PFSK-1 (cell line): Measurements from ENCODE around the gene ERC2.

ENCODE experiments used
- POLR2AphosphoS5 ChIP-seq: IDR thresholded peaks from 2 replicates; pipeline ENCODE4 v1.6.1; 2012; ENCODE audit warnings: low read depth, mild to moderate bottlenecking, control low read depth, low read length, moderate library complexity
- SIN3A ChIP-seq: IDR thresholded peaks from 2 replicates; pipeline ENCODE4 v1.6.1; 2012; ENCODE audit warnings: mild to moderate bottlenecking, low read length, moderate library complexity, borderline replicate concordance; ENCODE audit not compliant: insufficient read depth
- TAF1 ChIP-seq: IDR thresholded peaks from 2 replicates; pipeline ENCODE4 v1.6.1; 2012; ENCODE audit warnings: low read length, control low read depth, borderline replicate concordance; ENCODE audit not compliant: insufficient read depth

GRCh38 chr3:55629432-55629831 lies 838.8 kb downstream of the ERC2 start:
- TF ChIP-seq POLR2AphosphoS5 (no peak), SIN3A (no peak), TAF1 (no peak)
